HUDEP-2 (cell line): ENCODE measurements around the gene SSTR3.
"Not testable (repeated sequence)": the region's sequence is repeated elsewhere in the genome, so short reads cannot be mapped to it uniquely, and the experiment has no call there.

ENCODE experiments used
- DNase-seq, 76 experiments: peaks; one replicate each; lab custom pipeline; 2025; ENCODE audit not compliant: unreplicated experiment in 76 of 76; lab: John Stamatoyannopoulos, UW

The SSTR3 gene

GRCh38 chr22:37212174-37212906 is at the start of gene SSTR3:
SSTR3 (minus strand) TSS chr22:37212477; CDS start chr22:37207803, 4,674 bp downstream.
- no peak for DNase-seq

- peak in 48 of 76 experiments; percentile 7 to 68 (median 35) for DNase-seq
These were observed 48.6 kb upstream of the SSTR3 start for GRCh38 chr22:37260901-37261336.

- no peak for DNase-seq
These were observed 48.0 kb upstream of the SSTR3 start for GRCh38 chr22:37260155-37260795.

- peak in 6 of 76 experiments; percentile 5 to 39 (median 14) for DNase-seq
These were observed 47.3 kb upstream of the SSTR3 start for GRCh38 chr22:37259540-37260029.

GRCh38 chr22:37258753-37259401 is 46.6 kb upstream of the SSTR3 start:
- DNase-seq, result no peak

GRCh38 chr22:37258005-37258752 is 45.9 kb upstream of the SSTR3 start:
- no peak for DNase-seq

GRCh38 chr22:37256075-37256726 is 43.9 kb upstream of the SSTR3 start:
- DNase-seq, result no peak

- no peak for DNase-seq
These were observed 43.3 kb upstream of the SSTR3 start for GRCh38 chr22:37255558-37256006.

- DNase-seq, result peak in 25 of 76 experiments; percentile 19 to 63 (median 42)
These were observed 42.6 kb upstream of the SSTR3 start for GRCh38 chr22:37254867-37255233.

- DNase-seq, result peak in 25 of 76 experiments; percentile 20 to 65 (median 32)
These were observed 42.1 kb upstream of the SSTR3 start for GRCh38 chr22:37254209-37254866.

- no peak for DNase-seq
These were observed 40.9 kb upstream of the SSTR3 start for GRCh38 chr22:37253126-37253660.

GRCh38 chr22:37251836-37252235 is 39.6 kb upstream of the SSTR3 start:
- not testable (repeated sequence) for DNase-seq

GRCh38 chr22:37249986-37250385 is 37.7 kb upstream of the SSTR3 start:
- DNase-seq, result no peak

GRCh38 chr22:37248251-37248650 is 36.0 kb upstream of the SSTR3 start:
- DNase-seq, result no peak

- DNase-seq, result no peak
These were observed 33.5 kb upstream of the SSTR3 start for GRCh38 chr22:37245740-37246139.

GRCh38 chr22:37244922-37245722 is 32.8 kb upstream of the SSTR3 start:
- DNase-seq, result no peak

- peak in 74 of 76 experiments; percentile 47 to 93 (median 85) for DNase-seq
These were observed 32.0 kb upstream of the SSTR3 start, which contains the start of gene RAC2 for GRCh38 chr22:37244114-37244921. RAC2 (minus strand) TSS chr22:37244269; CDS start chr22:37244148, 121 bp downstream.
